Adipocyte (in vitro differentiated cells): Measurements from ENCODE around the gene CUBN.
"Not testable (repeated sequence)": the region's sequence is repeated elsewhere in the genome, so short reads cannot be mapped to it uniquely, and the experiment has no call there.

Source experiments
- DNase-seq: peaks from one replicate; pipeline ENCODE4 v3.0.0-alpha.2; 2015; ENCODE audit warnings: low read depth
- H3K27me3 ChIP-seq: replicated peaks from 2 replicates; pipeline ENCODE4 v1.7.0; 2013; ENCODE audit warnings: mild to moderate bottlenecking, low read length, moderate library complexity; ENCODE audit not compliant: control insufficient read depth, insufficient read depth
- H3K36me3 ChIP-seq: 2 replicates; pipeline ENCODE4 v1.7.0; 2013; ENCODE audit warnings: low read length, mild to moderate bottlenecking, moderate library complexity; ENCODE audit not compliant: control insufficient read depth, insufficient read depth, severe bottlenecking
- H3K4me1 ChIP-seq: 2 replicates; pipeline ENCODE4 v1.7.0; 2013; ENCODE audit warnings: mild to moderate bottlenecking, low read length, moderate library complexity; ENCODE audit not compliant: control insufficient read depth, insufficient read depth
- H3K4me3 ChIP-seq: 2 replicates; pipeline ENCODE4 v1.7.0; 2013; ENCODE audit warnings: mild to moderate bottlenecking, low read length, moderate library complexity
- H3K9ac ChIP-seq: 2 replicates; pipeline ENCODE4 v1.7.0; 2013; ENCODE audit warnings: mild to moderate bottlenecking, low read length, moderate library complexity
- H3K9me3 ChIP-seq: 2 replicates; pipeline ENCODE4 v1.7.0; 2013; ENCODE audit warnings: mild to moderate bottlenecking, low read length, moderate library complexity; ENCODE audit not compliant: control insufficient read depth

Gene CUBN

GRCh38 chr10:16848562-16849154 is 281.0 kb downstream of the CUBN start:
- Histone ChIP-seq H3K9ac (no peak overlapping the region), H3K36me3 (no peaks in the 10 kb centered on the region), H3K4me3 (no peak overlapping the region), H3K9me3 (no peaks in the 10 kb centered on the region), H3K4me1 (peaks cover 16% of the 10 kb centered on the region), H3K27me3 (no peaks in the 10 kb centered on the region)
- DNase-seq: no peak

GRCh38 chr10:16847644-16848043 is 282.0 kb downstream of the CUBN start:
- DNase-seq: no peak
- no peaks in the 10 kb centered on the region for H3K27me3 ChIP-seq
- H3K9me3 ChIP-seq: no peaks in the 10 kb centered on the region
- no peak overlapping the region for H3K4me3 ChIP-seq
- peaks cover 16% of the 10 kb centered on the region for H3K4me1 ChIP-seq
- no peaks in the 10 kb centered on the region for H3K36me3 ChIP-seq
- H3K9ac ChIP-seq: no peak overlapping the region

GRCh38 chr10:16845248-16845647 is 284.4 kb downstream of the CUBN start:
- Histone ChIP-seq H3K36me3 (no peaks in the 10 kb centered on the region), H3K4me3 (no peak overlapping the region), H3K9ac (peak overlapping the region; percentile 26), H3K27me3 (no peaks in the 10 kb centered on the region), H3K9me3 (no peaks in the 10 kb centered on the region), H3K4me1 (peaks cover 16% of the 10 kb centered on the region)
- peak; percentile 40 for DNase-seq

GRCh38 chr10:16843252-16843870 is 286.2 kb downstream of the CUBN start:
- Histone ChIP-seq H3K4me3 (no peak overlapping the region), H3K36me3 (no peaks in the 10 kb centered on the region), H3K9ac (no peak overlapping the region), H3K9me3 (no peaks in the 10 kb centered on the region), H3K27me3 (no peaks in the 10 kb centered on the region), H3K4me1 (peaks cover 11% of the 10 kb centered on the region)
- peak; percentile 98 for DNase-seq

- Histone ChIP-seq H3K27me3 (no peaks in the 10 kb centered on the region), H3K9me3 (no peaks in the 10 kb centered on the region), H3K9ac (no peak overlapping the region), H3K4me1 (no peaks in the 10 kb centered on the region), H3K4me3 (no peak overlapping the region), H3K36me3 (no peaks in the 10 kb centered on the region)
- DNase-seq: no peak
Observed at GRCh38 chr10:16835228-16835627, 294.4 kb downstream of the CUBN start.

GRCh38 chr10:16832351-16833080 is 297.1 kb downstream of the CUBN start:
- Histone ChIP-seq H3K27me3 (no peaks in the 10 kb centered on the region), H3K9ac (no peak overlapping the region), H3K4me1 (peaks cover 8% of the 10 kb centered on the region), H3K9me3 (no peaks in the 10 kb centered on the region), H3K36me3 (no peaks in the 10 kb centered on the region), H3K4me3 (no peak overlapping the region)
- DNase-seq: peak; percentile 91

GRCh38 chr10:16828701-16829175 is 300.9 kb downstream of the CUBN start:
- Histone ChIP-seq H3K36me3 (no peaks in the 10 kb centered on the region), H3K27me3 (no peaks in the 10 kb centered on the region), H3K4me3 (peak overlapping the region; percentile 67), H3K9ac (peak overlapping the region; percentile 34), H3K9me3 (no peaks in the 10 kb centered on the region), H3K4me1 (peaks cover 8% of the 10 kb centered on the region)
- peak; percentile 71 for DNase-seq

GRCh38 chr10:16828114-16828568 is 301.5 kb downstream of the CUBN start:
- no peaks in the 10 kb centered on the region for H3K27me3 ChIP-seq
- no peaks in the 10 kb centered on the region for H3K36me3 ChIP-seq

GRCh38 chr10:16827474-16827873 is 302.1 kb downstream of the CUBN start:
- not testable (repeated sequence) for H3K9me3 ChIP-seq, H3K36me3 ChIP-seq, H3K9ac ChIP-seq, H3K4me1 ChIP-seq, H3K27me3 ChIP-seq, DNase-seq
- H3K4me3 ChIP-seq: peak overlapping the region; percentile 23

More at GRCh38 chr10:16828114-16828568, 301.5 kb downstream of the CUBN start:
- Histone ChIP-seq H3K9ac (peak overlapping the region; percentile 34), H3K4me1 (peaks cover 8% of the 10 kb centered on the region), H3K9me3 (no peaks in the 10 kb centered on the region), H3K4me3 (peak overlapping the region; percentile 67)
- DNase-seq: peak; percentile 95

GRCh38 chr10:16822726-16823360 is 306.8 kb downstream of the CUBN start:
- H3K4me3 ChIP-seq: no peak overlapping the region
- DNase-seq: no peak
- no peak overlapping the region for H3K9ac ChIP-seq
- H3K4me1 ChIP-seq: peaks cover 11% of the 10 kb centered on the region
- no peaks in the 10 kb centered on the region for H3K27me3 ChIP-seq
- H3K36me3 ChIP-seq: no peaks in the 10 kb centered on the region
- peaks cover 12% of the 10 kb centered on the region for H3K9me3 ChIP-seq

GRCh38 chr10:16822027-16822426 is 307.6 kb downstream of the CUBN start:
- H3K9ac ChIP-seq: no peak overlapping the region

More at GRCh38 chr10:16822027-16822426, 307.6 kb downstream of the CUBN start:
- H3K27me3 ChIP-seq: no peaks in the 10 kb centered on the region
- peaks cover 12% of the 10 kb centered on the region for H3K9me3 ChIP-seq
- no peaks in the 10 kb centered on the region for H3K36me3 ChIP-seq
- DNase-seq: no peak
- H3K4me3 ChIP-seq: no peak overlapping the region
- peaks cover 12% of the 10 kb centered on the region for H3K4me1 ChIP-seq
